CD4-positive, alpha-beta T cell treated with Interleukin-21 for 1 hour (primary cell): ENCODE results near the gene PDC.

Experiments used
- DNase-seq: peaks from one replicate; pipeline ENCODE4 v3.0.0-alpha.2; 2020

The PDC gene

DNA sequence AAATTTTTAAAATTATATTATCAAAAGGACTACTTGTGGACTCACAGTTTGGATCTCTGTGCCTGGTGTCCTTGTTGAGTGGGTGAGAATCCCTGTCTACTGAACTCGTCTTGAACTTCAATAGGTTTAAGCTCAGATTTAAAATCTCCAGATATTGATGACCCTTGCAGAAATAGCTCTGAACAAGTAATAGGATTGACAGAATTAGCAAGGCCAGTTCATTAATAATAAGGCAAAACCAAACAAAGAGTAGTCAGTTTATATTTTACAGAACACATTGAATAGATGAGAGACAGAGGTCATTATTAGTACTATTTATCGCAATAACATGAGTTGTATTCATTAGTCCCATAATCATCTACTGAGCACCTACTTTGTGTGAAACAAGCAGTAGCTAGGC is at the start of gene PDC:
TSS of gene PDC (minus strand) at position 101 of the 400 bp plus-strand sequence. CDS start 11,655 bp downstream, outside the sequence.
- DNase-seq: no peak

- no peak for DNase-seq
Observed at GRCh38 chr1:186503190-186503589, 42.3 kb upstream of the PDC start.

DNA sequence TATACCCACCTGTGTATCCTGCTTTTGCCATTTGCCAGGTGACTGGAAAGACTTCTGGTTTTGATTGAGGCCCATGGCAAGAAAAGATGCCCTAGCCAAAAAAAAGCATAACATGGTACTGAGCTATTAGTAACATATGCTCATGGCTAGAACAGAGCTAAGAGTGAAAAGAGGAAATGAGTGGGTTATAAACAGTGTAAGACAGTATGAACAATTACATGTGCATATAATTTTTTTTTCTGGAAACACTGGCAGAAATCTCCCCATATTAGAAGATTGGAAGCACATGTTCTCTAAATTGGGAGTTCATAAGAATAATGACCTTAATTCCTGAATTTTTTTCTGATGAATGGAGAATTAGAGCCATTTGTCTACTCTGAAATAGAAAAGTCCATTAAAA is 41.2 kb upstream of the PDC start:
- DNase-seq: no peak

GRCh38 chr1:186500804-186501203 is 39.9 kb upstream of the PDC start:
- DNase-seq: no peak

- no peak for DNase-seq
Observed at GRCh38 chr1:186499571-186499970, 38.7 kb upstream of the PDC start.

DNA sequence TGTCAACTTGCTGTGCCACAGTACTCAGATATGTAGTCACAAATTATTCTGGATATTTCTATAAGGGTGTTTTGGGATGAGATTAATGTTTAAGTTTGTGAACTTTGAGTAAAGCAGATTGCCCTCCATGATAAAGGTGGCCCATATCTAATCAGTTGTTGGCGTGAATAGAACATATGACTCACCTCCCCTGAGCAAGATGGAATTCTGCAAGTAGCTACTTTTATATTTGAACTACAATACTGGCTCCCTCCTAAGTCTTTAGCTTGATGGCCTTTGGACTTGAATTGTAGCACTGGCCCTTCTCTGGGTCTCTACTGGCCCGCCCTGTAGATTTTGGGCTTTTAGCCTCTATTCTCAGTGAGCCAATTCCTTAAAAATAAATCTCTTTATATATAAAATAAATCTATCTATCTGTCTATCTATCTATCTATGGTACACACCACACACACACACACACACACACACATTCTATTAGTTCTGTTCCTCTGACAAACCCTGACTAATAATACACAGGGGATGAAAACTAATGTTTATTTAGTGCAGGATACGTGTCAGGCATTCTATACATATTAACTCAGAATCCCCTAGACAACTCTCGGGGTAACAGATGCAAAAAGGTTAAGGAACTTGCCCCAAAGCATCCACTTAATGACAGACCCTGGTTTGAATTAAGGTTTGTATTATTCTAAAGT is 37.9 kb upstream of the PDC start:
- DNase-seq: no peak

DNA sequence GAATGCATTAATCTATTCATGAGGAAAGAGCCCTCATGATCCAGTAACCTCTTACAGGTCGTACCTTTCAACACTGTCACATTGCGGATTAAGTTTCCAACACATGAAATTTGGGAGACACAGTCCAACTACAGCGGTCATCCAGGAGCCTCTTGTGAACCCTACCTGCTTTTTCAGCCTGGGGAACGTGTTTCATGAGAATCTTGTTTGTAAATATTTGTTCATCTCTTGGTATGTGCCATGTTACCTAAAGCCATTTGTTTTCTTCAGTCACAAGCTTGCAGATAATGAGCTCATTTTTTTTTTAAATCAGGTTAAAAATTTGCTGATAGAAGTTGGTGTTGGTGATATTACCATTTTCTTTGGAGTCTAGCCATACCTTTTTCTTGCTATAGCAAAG is 37.2 kb upstream of the PDC start:
- no peak for DNase-seq

DNA sequence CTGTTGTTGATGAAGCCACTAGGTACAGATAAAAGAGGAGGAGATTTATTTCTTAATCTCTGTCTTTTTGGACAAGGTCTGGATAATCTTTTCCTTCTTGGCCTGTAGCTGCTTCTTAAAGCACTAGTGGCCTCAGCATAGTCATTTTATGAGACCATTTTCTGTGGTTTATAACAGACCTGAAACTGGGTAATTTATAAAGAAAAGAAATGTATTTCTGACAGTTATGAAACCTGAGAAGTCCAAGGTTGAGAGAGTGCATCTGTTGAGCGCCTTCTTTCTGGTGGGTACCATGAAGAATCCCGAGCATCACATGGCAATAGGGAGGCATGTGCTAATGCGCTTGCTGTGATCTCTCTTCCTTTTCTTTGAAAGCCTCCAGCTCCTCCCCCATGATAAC is 36.7 kb upstream of the PDC start:
- no peak for DNase-seq

DNA sequence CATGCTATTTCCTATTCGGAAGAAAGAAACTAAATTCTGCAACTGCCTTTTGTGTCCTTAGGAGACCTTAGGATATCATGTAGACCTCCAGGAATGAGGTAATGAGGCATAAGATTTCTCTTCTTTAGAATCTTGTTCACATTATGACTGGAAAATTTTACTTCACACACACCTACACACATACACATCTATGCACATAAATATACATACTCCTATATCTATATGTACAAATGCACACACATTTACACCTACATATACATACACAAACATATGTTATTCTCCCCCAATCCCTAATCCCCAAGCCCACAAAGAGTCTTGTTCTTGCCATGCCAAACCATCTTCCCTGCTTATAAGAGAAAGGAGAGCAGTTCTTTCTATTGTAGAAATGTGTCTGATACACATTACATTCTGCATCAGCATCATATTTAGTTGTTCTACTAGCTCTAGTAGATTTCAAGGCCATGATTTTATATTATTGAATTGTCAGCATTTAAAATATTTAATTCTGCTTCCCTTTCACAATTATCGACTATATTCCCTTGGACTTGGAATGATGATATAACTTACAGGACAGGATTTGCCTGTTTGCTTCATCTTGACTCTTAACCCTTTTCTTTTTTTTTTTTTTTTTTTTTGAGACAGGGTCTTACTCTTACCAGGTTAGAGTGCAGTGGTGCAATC is 35.4 kb upstream of the PDC start:
- DNase-seq: no peak

DNA sequence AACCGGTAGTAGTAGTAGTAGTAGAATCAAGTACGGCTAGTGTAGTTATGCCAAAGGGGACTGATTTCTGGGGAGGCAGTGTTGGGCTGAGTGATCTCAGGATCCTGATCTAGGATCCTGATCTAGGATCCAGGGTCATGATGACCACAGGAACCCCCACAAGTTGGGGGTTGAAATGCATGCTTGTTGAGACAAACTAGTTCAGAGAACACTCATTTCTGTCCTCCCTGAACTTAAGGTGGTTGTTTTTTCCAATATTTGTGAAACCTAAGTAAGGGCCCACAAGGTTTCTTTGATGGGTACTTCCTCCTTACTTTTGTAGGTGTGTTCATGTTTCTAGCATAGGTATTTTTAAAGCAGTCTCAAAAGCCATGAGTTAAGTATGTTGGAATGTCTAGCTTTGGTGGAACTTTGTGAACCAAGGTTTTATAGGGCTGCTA is 33.9 kb upstream of the PDC start:
- DNase-seq: no peak

DNA sequence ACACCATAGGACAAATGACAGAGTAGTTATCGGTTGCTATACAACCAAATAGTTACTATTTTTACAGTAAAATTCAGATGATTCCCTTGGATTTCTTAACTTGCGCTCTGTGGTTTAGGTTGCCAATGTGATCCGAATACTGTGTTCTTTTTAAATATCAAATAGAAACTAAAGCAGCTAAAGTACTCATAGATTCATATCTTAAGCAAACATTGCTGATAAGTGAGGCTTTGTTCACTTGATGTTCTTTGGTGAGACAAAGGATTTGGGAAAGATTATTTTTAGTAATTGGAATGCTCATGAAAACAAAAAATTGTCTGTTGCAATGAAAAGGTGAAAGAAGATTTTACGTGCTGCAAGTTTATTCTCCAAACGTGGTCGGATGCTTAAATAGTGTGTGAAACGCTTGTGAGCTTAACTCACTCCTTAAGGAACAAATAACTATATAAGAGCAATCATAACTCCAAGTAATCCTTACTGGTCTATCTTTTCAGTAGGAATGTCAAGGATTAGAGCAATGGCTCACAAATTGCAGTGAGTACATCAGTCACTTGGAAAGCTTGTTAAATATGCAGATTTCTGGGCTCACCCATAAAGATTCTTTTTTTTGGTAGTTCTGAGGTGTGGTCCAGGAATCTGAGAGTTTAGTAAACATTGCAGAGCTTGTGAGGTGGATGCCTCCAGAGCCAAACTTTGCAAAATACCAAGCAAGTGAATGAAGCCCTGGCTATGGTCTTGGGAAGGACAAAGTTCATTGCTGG is 31.8 kb upstream of the PDC start:
- DNase-seq: no peak

GRCh38 chr1:186491336-186491735 is 30.4 kb upstream of the PDC start:
- no peak for DNase-seq

GRCh38 chr1:186487163-186487562 is 26.2 kb upstream of the PDC start:
- DNase-seq: no peak

- no peak for DNase-seq
Observed at GRCh38 chr1:186486061-186486460, 25.1 kb upstream of the PDC start.

DNA sequence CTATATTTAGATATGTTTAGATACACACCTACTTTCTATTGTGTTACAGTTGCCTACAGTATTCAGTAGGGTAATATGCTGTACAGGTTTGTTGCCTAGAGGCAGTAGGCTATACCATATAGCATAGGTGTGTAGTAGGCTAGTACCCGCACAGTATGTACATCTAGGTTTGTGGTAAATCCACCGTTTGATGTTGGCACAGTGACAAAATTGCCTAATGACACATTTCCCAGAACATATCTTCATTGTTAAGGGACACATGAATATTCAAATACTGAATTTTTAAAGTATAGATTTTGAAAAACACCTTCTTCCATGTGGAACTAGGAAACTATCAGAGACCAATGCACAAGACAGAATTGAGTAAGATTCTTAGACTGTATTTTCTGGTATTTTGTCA is 22.6 kb upstream of the PDC start:
- DNase-seq: no peak

DNA sequence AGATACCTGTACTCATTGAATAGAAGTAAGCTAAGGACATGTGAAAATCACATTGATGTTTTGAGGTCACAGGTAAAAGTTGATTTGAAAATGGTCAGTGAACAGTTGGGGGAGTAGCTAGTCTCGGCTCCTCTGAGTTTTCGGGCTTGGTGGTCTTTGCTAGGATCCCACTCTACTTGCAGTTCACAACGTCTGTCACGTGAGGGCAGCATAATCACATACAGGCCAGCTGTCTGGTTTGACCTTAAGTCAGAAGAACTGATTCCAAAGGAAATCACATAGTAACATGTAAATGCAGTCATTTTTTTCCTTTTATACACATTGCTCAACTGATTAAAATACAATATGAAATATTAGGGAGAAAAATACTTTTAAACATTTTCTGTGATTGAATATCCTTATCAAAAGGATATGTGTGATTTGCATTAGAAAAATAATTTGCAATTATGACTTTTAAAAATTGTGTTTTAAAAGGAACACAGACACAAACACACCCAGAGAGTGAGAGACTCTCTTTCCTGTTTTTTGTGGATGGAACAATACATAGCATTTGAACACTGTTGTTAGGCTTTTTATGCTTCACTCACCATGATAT is 21.8 kb upstream of the PDC start:
- peak; percentile 26 for DNase-seq

DNA sequence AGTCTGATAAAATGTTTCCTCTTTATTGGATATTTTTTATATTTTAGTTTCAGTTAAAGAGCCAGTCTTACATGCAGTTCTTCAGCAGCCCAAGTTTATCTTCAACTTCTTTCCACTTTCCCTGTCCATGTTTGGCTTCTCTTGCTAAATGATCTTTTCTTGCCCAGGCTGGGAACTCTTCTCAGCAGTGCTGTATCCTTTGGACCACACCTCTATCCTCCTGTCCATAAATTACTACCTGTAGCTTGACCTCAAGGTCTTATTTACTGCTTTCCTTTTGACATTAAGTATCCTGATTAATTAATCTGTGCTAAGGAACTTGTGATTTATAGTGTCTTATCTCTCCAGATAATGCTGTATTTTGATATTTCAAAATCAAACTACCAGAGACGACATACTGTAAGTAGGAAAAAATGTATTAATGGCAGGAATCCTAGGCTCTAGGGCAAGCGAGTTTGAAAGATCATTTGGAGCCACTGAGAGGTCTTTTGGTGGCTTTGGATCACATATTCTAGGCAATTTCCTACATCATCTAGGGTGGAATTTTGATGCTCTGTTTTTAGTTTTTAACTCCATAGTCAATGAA is 20.5 kb upstream of the PDC start:
- no peak for DNase-seq

DNA sequence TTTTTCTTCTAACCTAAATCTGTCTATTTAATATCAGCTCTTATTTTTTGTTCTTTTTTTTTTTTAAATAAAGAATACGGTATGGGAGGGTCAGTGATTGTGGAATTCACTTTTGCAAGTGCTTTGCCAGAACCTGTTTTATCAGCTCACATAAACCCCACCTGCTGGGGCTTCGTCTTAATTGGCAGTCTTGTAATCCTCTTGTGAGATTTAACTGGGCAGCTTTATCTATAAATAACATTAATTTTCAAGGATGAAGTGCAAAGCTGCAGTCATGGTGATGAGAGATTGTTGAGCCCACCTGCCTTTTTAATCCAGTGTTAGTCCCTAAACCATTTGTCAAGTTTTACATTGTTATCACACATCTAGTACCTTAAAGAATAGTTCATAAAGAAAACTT is 18.2 kb upstream of the PDC start:
- no peak for DNase-seq

DNA sequence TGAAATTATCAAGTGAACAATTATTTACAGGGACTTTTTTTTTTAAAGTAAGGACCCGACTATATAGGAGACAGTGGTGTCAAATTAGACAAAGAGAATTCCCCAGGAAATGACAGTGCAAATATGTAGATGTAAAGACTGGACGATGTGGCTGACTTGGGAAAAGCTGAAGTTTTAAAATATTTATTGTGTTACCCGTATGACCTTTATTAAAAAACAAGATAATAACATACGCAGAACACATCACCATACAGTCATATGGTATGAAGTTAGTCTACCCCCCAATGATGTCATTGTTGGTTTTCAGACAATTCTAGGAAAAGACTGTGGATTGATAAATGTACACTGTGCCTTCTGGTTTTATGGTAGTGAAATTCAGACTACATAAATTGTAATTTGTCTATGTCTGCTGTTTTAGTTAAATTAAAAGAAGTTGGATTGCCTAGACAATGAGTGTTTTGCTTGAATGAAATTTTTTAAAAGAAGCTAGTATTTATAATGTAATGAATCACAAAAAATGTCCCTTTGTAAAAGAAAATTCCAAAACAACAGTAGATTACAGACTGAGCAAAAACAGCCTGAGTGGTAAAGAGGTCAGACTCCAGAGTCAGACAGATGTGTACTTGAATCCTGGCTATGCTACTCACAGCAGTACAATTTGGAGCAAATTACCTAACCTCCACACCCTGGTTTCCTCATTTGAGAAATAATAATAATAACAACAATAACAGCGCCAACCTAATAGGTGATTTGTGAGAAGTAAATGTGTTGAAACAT is 15.5 kb upstream of the PDC start:
- no peak for DNase-seq

GRCh38 chr1:186474208-186474607 is 13.3 kb upstream of the PDC start:
- DNase-seq: no peak

DNA sequence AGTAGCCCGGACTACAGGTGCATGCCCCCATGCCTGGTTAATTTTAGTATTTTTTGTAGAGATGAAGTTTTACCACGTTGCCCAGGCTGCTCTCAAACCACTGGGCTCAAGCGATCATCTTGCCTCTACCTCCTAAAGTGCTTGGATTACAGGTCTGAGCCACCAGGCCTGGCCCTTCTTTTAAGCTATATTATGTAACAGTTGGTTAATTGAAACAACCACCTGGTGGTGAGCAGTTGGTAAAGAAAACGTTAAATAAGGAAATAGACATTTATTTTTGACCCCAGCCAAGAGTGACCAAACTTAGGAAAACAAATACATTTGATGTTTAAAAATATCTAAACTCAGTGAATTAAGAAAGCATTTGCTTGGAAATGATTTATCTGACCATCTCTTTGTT is 12.1 kb upstream of the PDC start:
- DNase-seq: no peak

GRCh38 chr1:186465946-186466345 is 5.0 kb upstream of the PDC start:
- DNase-seq: no peak
